ENCODE data around the gene SMG7.
A peak's percentile ranks its signal among the peaks of the same experiment; 100 is the strongest.

Gene SMG7

DNA sequence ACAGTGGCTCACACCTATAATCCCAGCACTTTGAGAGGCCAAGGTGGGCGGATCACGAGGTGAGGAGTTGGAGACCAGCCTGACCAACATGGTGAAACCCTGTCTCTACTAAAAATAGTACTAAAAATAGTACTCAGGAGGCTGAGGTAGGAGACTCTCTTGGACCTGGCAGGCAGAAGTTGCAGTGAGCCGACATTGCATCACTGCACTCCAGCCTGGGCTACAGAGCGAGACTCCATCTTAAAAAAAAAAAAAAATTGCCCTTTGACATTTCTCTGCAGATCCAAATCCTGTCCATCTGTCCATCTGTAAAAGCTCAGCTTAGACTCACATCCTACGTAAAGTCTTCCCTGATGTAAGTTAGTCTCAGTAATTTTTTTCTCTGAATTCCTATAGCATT lies 124.2 kb downstream of the SMG7 start:
- DNase-seq, result no peak

DNA sequence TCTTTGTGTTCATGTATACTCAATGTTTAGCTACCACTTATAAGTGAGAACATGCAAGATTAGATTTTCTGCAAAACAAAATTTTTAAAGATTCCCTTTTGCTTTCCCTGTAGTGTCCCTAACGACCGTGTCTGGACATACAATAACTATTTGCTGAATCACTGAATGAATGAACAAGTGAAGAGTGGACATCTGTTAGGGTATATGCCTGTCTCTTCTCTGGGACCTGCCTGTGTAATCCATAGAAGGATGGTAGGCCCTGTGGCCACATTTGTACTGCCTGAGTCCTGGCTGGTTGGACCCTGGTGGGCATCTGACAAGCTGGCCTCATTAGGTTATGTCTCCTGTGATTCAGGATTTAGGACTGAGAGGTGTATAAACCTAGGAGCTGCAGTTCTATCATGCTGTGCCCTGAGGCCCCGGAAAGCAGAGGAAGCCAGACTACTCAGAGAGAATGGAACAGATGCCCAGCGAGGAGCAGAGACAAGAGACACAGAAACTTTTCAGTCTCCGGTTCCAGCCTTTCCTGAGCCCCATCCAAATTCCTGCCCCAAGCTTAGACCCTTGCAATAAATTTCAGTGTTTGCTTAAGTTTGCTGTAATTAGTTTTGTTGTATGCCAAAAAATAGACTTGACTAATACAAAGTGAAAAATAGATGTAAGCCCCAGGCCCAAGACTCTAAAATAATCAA lies 125.5 kb downstream of the SMG7 start:
- DNase-seq, result no peak

DNA sequence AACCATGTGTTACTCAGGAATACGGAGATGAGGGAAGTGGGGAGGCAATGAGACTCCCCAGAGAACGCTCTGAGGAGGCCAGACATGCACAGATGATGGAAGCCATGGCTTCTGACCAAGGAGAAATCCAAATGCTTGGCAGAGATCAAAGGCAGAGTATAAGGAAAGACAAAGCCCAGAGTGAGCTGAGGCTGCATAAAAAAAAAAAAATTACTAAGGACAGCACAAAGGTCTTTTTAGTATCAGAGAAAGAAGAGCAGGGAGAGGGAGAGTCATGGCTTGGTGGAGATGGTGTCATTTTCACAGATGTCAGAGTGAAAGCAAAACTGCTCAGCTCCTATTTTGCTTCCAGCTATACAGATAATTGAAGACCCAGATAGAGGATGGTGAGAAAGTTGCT lies 126.1 kb downstream of the SMG7 start:
- DNase-seq, result no peak

DNA sequence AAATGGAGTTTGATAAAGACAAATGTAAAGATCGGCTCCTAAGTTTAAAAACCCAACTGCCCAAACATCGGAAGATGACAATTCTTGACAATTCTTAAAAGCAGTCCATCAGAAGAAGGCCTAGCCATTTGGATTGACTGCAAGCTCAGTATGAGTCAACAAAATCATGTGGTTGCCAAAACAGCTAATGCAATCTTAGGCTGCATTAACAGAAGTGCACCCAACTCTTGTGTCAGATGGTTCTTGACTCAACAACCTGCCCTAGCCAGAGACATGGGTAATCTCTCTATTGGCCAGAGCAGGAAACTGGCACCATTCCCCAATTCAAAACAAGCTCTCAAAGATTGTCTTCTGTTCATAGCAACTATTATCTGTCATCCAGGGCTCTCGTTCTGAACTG lies 127.8 kb downstream of the SMG7 start:
- DNase-seq, result peak; percentile 24

DNA sequence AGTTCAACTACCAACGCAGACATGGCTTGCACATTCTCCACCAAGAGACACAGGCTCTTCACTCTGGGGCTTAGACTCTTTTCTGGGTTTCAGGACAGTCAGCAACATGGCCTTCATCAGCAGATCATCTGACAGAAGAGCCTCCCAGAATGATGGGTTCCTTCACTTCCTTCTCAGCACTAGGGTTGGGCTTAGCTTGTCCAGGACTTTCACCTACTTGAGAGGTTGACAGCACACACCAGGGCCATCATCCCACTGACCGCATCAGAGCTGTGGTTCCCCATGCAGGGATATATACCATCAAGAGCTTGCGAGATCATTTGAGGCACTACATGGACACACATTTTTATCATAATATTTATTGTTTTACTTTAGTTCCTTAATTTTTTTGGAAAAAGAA lies 128.3 kb downstream of the SMG7 start:
- no peak for DNase-seq

DNA sequence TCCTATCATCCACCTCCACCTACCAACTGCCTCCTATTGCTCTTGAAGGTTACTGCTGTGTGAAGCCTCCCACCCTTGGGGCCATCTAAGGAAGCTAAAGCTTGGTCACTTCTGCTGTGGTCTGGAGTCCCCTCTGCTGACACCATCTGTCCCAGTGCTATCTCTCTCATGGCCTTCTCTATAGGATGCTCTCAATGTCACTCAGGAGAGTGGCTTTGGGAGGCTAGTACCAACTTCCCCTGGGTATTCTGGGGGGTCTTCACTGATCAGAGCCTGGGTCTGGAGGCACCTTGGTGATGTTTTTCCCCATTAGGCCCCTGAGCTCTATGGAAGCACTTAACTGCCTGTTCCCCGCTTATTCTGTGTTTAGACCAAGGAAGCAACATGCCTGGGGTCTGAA lies 130.2 kb downstream of the SMG7 start:
- DNase-seq, result no peak
